MM.1S (cell line): ENCODE data around the gene MED1.

ENCODE experiments used
- CTCF ChIP-seq: fragments of 300-600 bp; sonication (generic); IDR thresholded peaks from 2 replicates; pipeline ENCODE4 v1.5.1; 2016; ENCODE audit warnings: antibody characterized with exemption, low read length, mixed read lengths
- EZH2phosphoT487 ChIP-seq: fragments of 300-600 bp; sonication (generic); IDR thresholded peaks from 2 replicates; pipeline ENCODE4 v1.6.1; 2018; ENCODE audit warnings: antibody characterized with exemption, low read length

- no peak for TF ChIP-seq CTCF
- TF ChIP-seq EZH2phosphoT487 = no peak
Observed at GRCh38 chr17:39416141-39416540, 34.9 kb downstream of the MED1 start.
